ENCODE results near the gene NOP16.

Gene NOP16

DNA sequence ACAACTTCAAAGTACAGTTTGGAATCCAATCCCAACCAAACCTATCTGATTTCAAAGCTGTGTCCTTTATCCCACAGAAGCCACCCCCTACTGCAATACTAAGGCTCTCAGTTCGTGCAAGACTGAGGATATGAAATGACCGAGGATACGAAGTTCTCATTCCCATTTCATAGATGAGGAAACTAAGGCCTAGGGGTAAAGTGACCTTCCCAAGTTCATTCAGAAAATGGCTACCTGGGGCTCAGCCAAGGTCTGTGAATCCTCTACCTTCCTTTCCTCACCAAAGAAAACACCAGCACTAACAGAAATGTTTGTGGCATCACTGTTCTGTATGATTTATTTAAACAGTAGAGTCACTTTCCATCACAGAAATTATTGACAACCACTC, 32.2 kb downstream of the NOP16 start:
- DNase-seq (ENCODE audit: low read depth), result no peak
- no peak overlapping the region for H3K4me3 ChIP-seq (ENCODE audit: low read length)
- TF ChIP-seq, protein P1, sequence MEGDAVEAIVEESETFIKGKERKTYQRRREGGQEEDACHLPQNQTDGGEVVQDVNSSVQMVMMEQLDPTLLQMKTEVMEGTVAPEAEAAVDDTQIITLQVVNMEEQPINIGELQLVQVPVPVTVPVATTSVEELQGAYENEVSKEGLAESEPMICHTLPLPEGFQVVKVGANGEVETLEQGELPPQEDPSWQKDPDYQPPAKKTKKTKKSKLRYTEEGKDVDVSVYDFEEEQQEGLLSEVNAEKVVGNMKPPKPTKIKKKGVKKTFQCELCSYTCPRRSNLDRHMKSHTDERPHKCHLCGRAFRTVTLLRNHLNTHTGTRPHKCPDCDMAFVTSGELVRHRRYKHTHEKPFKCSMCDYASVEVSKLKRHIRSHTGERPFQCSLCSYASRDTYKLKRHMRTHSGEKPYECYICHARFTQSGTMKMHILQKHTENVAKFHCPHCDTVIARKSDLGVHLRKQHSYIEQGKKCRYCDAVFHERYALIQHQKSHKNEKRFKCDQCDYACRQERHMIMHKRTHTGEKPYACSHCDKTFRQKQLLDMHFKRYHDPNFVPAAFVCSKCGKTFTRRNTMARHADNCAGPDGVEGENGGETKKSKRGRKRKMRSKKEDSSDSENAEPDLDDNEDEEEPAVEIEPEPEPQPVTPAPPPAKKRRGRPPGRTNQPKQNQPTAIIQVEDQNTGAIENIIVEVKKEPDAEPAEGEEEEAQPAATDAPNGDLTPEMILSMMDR (conservative IDR thresholded peaks at IDR 0.05; ENCODE audit: low read length), result no peak

DNA sequence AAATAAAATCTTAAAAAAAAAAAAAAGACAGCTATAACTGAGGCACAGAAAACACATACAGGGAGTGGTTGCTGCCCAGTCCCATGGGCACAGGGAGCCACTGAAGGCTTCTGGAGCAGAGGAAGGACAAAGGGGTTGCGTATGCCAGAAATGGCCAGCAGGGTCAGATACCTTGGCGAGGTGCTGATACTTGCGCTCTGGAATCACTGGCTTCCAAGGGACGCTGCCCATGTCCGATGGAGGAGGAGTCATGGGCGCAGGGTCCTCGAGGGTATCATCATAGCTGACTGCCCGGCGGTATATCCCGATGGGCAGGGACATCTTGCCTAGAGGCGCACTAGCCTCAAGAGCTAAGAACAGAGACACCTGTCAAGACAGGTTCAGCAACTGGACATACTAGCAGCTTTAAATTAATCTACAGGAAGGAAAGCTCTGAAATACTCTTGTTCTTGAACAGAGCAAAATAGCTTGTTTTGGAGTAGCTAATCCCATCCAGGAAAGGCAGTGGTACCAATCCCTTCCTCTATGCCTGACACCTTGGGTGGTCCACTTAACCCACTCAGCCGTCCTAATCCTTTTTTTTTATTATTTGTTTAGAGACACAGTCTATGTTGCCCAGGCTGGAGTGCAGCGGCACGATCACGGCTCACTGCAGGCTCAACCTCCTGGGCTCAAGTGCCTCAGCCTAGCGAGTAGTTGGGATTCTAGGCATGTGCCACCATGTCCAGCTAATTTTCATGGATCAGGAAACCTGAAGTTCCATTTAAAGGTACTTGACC, 32.8 kb downstream of the NOP16 start:
- H3K4me3 ChIP-seq (ENCODE audit: low read length), result no peak overlapping the region
- TF ChIP-seq, protein P1 (conservative IDR thresholded peaks at IDR 0.05; ENCODE audit: low read length), result no peak
- DNase-seq (ENCODE audit: low read depth), result no peak

DNA sequence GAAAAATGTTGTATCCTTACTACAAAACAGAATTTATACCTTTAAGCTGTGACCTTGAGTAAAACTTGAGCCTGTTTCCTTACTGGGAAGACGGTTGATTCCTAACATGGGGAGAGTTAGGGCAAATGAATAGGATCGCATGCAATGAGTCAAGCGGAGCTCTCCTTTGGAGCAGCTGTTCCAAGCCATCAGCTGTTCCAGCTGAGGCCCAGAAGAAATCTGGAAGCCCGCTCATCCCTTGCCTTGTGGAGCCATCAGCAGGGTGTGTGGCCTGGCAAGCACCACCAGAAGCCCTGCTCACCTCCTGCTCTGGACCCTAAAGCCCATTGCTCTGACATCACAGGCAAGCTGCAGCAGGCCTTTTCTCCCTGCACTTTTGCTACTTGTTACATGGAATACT, 34.9 kb downstream of the NOP16 start:
- TF ChIP-seq, protein P1 (conservative IDR thresholded peaks at IDR 0.05; ENCODE audit: low read length), result no peak
- H3K4me3 ChIP-seq (ENCODE audit: low read length), result no peak overlapping the region
- DNase-seq (ENCODE audit: low read depth), result no peak

DNA sequence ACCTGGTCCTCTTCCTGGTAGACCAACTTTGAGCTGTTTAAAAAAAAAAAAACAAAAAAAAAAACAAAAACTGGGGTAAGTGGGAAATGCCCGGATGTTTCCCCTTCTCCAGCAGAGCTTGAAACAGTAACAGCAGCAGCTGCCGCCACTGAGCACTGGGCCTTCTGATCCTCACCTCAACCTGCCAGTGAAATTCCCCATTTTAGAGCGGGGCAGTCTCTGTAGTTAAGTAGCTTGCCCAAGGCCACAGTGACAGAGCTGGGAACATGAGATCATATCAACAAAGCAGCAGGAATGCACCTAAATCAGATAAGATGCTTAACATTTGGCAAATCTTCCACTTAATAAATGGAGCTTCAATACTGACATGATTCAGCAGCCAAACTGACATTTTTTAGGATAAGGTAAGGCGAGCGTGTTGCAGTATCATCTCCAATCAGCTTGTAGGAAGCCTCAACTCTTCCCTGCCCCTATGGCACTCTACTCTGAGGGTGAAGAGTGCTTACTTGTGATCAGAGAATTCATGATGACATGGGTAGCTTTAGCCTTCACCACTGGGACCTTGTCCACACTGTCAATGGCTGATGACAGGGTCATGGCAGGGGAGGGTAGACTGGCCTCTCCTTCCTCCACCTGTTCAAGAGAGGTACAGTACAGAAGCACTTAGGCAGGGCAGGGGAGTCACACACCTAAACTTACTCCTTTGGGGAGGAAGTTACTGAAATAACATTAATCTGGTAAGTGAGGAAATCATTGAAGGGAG, 36.1 kb downstream of the NOP16 start:
- no peak overlapping the region for H3K4me3 ChIP-seq (ENCODE audit: low read length)
- TF ChIP-seq, protein P1 (conservative IDR thresholded peaks at IDR 0.05; ENCODE audit: low read length), result no peak
- no peak for DNase-seq (ENCODE audit: low read depth)

DNA sequence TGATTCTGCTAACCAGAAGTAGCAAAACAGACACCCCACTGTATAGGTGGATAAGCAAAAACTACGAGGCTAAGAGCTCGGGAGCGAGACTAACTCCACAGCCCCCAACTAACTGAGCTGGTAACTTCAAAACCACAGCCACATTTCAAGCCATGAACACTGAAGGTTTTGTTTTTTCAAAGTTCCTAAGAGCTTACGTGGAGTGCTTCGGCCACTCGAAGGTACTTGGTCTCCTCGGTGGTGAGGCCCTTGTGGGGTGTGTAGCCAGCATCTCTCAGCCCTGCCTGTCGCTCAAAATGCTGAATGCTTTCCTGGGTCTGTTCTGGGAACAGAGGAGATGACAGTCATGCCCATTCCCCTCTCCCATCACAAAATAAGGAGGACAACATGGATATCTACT, 38.0 kb downstream of the NOP16 start:
- no peak for DNase-seq (ENCODE audit: low read depth)
- H3K4me3 ChIP-seq (ENCODE audit: low read length), result no peak overlapping the region
- TF ChIP-seq, protein P1 (conservative IDR thresholded peaks at IDR 0.05; ENCODE audit: low read length), result no peak

DNA sequence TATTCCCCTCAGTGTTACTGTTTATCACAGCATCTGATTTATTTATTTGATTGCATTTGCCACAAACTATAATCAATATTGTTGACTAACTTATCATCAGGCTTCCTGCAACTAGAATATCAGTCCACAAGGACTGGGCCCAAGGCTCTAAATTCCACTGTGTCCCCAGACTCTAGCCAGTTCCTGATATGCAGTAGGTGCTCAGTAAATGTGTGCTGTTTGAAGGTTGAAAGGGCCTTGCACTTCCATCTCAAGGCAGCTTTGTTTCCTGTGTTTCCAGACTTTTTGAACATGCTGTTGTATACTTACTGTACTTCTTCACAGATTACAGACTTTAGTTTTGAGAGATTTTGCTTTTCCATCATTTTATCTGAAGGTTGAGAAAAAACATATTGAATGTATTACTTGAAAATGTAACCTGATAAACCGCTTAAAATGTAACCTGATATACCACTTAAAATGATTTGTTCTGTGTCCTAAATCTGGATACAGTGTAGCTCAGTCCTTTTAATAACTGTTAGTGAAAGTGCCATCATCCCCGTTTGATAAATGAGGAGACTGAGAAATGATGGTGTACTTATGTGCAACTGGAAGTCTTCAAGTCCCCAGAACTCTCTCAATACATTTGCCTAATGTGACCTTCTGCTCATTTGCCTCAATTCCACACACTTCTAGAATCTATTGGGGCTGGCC, 45.5 kb downstream of the NOP16 start:
- TF ChIP-seq, protein P1 (conservative IDR thresholded peaks at IDR 0.05; ENCODE audit: low read length), result no peak
- DNase-seq (ENCODE audit: low read depth), result no peak
- H3K4me3 ChIP-seq (ENCODE audit: low read length), result no peak overlapping the region
